Parathyroid adenoma (tissue), 2 donors: ENCODE measurements around the gene C4orf50.

Experiments
- H2AFZ ChIP-seq: fragments of 300-600 bp; sonication (generic); one replicate; pipeline ENCODE4 v1.7.0; 2017; ENCODE audit warnings: antibody characterized with exemption, mild to moderate bottlenecking
- H3K27ac ChIP-seq: fragments of 300-600 bp; sonication (generic); one replicate; pipeline ENCODE4 v1.7.0; 2017
- H3K27me3 ChIP-seq: fragments of 300-600 bp; sonication (generic); one replicate; pipeline ENCODE4 v1.7.0; 2017; ENCODE audit warnings: low read length; ENCODE audit not compliant: control insufficient read depth, insufficient read depth
- H3K36me3 ChIP-seq: fragments of 300-600 bp; sonication (generic); one replicate; pipeline ENCODE4 v1.7.0; 2017; ENCODE audit warnings: low read length; ENCODE audit not compliant: control insufficient read depth, insufficient read depth
- H3K4me1 ChIP-seq: fragments of 300-600 bp; sonication (generic); one replicate; pipeline ENCODE4 v1.7.0; 2017; ENCODE audit warnings: control low read depth
- H3K4me2 ChIP-seq: fragments of 300-600 bp; sonication (generic); one replicate; pipeline ENCODE4 v1.7.0; 2017; ENCODE audit warnings: low read length
- H3K4me3 ChIP-seq: fragments of 300-600 bp; sonication (generic); one replicate; pipeline ENCODE4 v1.7.0; 2017; ENCODE audit warnings: low read depth, low read length
- H3K79me2 ChIP-seq: fragments of 300-600 bp; sonication (generic); one replicate; pipeline ENCODE4 v1.7.0; 2017; ENCODE audit warnings: control low read depth
- H3K9ac ChIP-seq: fragments of 300-600 bp; sonication (generic); one replicate; pipeline ENCODE4 v1.7.0; 2017; ENCODE audit warnings: mild to moderate bottlenecking
- H3K9me3 ChIP-seq: fragments of 300-600 bp; sonication (generic); one replicate; pipeline ENCODE4 v1.7.0; 2017; ENCODE audit warnings: low read length; ENCODE audit not compliant: control insufficient read depth
- TF ChIP-seq, protein P1 (sequence below): fragments of 300-600 bp; sonication (generic); IDR thresholded peaks from one replicate; pipeline ENCODE4 v1.7.0; 2017; ENCODE audit warnings: antibody characterized with exemption, mild to moderate bottlenecking
- donor health status: primary hyperparathyroidism.

The C4orf50 gene

DNA sequence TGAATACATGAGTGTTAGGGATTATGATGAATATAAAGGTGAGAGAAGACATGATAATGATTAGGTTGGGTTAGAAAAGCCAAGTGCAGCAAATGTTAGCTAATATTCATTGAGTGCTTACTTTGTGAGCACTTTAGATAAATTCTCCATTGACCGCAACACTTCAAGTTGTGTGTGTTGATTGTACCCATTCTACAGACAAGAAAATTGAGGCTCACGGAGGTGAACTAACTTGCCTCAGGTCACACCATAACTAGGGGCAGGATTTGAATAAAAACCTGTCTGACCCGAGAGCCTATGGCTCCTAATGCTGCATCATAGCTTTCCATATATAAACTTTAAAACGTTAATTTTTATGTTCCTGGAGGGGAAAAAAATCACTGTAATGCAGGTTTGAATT lies 15.2 kb upstream of the C4orf50 start:
- Histone ChIP-seq H3K36me3 (no peaks in the 10 kb centered on the region), H3K27me3 (no peaks in the 10 kb centered on the region), H3K27ac (no peak overlapping the region), H3K79me2 (no peaks in the 10 kb centered on the region), H3K9ac (no peak overlapping the region), H3K4me2 (no peak overlapping the region), H2AFZ (no peak overlapping the region), H3K4me3 (no peak overlapping the region), H3K9me3 (no peaks in the 10 kb centered on the region), H3K4me1 (peaks cover 6% of the 10 kb centered on the region)
- TF ChIP-seq, protein P1, sequence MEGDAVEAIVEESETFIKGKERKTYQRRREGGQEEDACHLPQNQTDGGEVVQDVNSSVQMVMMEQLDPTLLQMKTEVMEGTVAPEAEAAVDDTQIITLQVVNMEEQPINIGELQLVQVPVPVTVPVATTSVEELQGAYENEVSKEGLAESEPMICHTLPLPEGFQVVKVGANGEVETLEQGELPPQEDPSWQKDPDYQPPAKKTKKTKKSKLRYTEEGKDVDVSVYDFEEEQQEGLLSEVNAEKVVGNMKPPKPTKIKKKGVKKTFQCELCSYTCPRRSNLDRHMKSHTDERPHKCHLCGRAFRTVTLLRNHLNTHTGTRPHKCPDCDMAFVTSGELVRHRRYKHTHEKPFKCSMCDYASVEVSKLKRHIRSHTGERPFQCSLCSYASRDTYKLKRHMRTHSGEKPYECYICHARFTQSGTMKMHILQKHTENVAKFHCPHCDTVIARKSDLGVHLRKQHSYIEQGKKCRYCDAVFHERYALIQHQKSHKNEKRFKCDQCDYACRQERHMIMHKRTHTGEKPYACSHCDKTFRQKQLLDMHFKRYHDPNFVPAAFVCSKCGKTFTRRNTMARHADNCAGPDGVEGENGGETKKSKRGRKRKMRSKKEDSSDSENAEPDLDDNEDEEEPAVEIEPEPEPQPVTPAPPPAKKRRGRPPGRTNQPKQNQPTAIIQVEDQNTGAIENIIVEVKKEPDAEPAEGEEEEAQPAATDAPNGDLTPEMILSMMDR, result no peak

DNA sequence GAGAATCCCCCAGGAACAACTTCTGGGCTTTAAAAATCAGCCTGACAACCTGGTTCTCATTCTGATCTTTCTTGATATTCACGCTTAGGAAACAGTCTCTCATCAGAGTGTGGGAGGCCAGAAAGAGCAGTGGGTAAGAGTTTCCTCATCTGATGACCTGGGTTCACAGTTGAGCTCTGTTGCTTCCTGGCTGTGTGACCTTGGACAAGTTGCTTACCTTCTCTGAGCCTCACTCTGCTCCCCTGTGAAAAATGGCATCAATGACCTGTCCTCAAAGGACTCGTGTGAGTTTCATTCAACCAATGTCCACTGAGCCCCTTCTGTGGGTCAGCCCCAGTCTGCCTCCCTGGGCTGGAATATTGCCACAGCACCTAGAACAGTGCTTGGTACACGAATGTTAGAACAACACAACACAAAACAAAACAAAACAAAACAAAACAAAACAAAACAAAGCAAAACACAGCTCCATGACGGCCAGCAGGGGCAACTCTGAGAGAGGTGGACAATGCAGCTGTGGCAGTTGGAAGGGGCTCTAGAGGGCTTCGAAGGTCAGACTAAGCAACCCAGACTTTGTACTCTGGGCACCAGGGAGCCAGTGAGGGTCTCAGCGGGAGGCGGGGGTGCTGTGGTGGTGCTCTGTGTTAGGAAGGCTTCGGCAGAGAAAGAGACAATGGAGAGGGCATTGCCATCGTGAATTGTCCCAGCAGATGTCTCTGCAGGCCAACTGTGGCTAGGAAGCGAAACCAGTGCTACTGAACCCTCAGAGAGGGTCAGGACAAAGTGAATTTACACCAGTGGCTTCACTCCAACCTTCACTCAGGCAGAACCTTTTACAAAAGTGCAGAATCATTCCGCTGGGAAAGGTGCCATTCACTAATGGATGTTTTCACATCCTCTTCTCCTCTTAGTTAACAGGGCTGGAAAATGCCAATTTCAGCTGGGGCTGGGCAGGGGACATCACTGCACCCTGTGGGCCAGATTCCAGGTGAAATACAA lies 14.3 kb upstream of the C4orf50 start:
- Histone ChIP-seq H3K36me3 (no peaks in the 10 kb centered on the region), H3K27ac (no peak overlapping the region), H3K4me2 (no peak overlapping the region), H3K4me1 (peaks cover 6% of the 10 kb centered on the region), H3K27me3 (no peaks in the 10 kb centered on the region), H3K4me3 (no peak overlapping the region), H3K9ac (no peak overlapping the region), H3K79me2 (no peaks in the 10 kb centered on the region), H3K9me3 (no peaks in the 10 kb centered on the region), H2AFZ (peak overlapping the region; percentile 28)
- TF ChIP-seq, protein P1, result peak; percentile 20

DNA sequence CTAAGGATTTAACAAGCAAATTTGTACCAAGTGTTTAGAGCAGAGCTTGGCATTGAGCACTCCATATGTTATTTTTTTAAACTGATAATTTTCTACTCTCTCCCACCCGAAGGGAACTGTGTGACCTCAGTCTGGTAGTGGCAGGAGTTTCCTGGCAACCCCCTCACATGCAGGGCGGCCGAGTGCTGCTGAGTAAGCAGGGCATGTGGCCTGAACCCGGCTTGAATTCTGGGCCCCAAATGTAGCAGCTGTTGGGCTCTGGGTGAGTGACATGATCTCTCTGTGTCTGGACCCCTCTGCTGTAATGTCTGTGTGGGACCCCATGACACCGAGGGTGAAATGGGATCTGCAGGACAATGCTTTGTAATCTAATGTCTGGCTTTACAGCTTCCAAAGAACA lies 13.6 kb upstream of the C4orf50 start:
- H3K27me3 ChIP-seq, result no peaks in the 10 kb centered on the region
- H2AFZ ChIP-seq, result no peak overlapping the region
- no peak overlapping the region for H3K4me3 ChIP-seq
- TF ChIP-seq, protein P1, result no peak
- H3K27ac ChIP-seq, result no peak overlapping the region
- no peaks in the 10 kb centered on the region for H3K79me2 ChIP-seq
- H3K4me2 ChIP-seq, result no peak overlapping the region
- peaks cover 6% of the 10 kb centered on the region for H3K4me1 ChIP-seq
- no peaks in the 10 kb centered on the region for H3K9me3 ChIP-seq
- H3K36me3 ChIP-seq, result no peaks in the 10 kb centered on the region
- no peak overlapping the region for H3K9ac ChIP-seq

DNA sequence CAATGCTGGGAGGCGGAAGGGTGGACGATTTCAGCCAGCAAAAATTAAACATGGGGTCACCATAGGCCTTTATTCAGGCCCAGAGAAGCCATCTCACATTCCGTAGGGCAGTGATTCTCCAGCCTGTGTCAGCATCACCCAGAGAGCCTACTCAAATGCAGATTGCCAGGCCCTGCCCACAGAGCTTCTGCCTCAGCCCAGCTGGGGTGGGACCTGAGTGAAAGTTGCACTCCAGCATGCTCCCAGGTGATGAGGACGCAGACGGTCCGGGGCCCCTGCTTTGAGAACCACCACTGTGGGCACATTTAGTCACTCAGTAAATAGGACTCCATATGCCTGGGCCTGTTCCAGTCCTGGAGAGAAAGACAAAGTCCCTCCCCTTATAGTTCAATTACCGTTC lies 12.4 kb upstream of the C4orf50 start:
- TF ChIP-seq, protein P1, result no peak
- Histone ChIP-seq H3K79me2 (no peaks in the 10 kb centered on the region), H3K36me3 (no peaks in the 10 kb centered on the region), H3K27me3 (no peaks in the 10 kb centered on the region), H3K27ac (no peak overlapping the region), H3K4me3 (no peak overlapping the region), H3K4me2 (no peak overlapping the region), H3K9ac (no peak overlapping the region), H3K9me3 (no peaks in the 10 kb centered on the region), H3K4me1 (peaks cover 6% of the 10 kb centered on the region), H2AFZ (no peak overlapping the region)
